SK-N-DZ (cell line): ENCODE measurements around the gene MCCD1.
A peak's percentile ranks its signal among the peaks of the same experiment; 100 is the strongest.

ENCODE experiments used
- DNase-seq: peaks from one replicate; pipeline ENCODE4 v3.0.0-alpha.2; 2015; ENCODE audit warnings: low spot score
- small RNA-seq, 2 experiments: library from RNA; depleted of rRNA; stranded (forward); fragments of <200 nt; gene quantifications; one replicate each; pipeline ENCODE3, GENCODE V24; 2014

Gene MCCD1

GRCh38 chr6:31569861-31570536, 41.2 kb downstream of the MCCD1 start:
- no peak for DNase-seq

GRCh38 chr6:31572041-31572911, 43.5 kb downstream of the MCCD1 start, which contains the start of gene LTA:
LTA (plus strand) TSS chr6:31572289; CDS start chr6:31572743, 454 bp downstream.
- DNase-seq, result no peak

DNA sequence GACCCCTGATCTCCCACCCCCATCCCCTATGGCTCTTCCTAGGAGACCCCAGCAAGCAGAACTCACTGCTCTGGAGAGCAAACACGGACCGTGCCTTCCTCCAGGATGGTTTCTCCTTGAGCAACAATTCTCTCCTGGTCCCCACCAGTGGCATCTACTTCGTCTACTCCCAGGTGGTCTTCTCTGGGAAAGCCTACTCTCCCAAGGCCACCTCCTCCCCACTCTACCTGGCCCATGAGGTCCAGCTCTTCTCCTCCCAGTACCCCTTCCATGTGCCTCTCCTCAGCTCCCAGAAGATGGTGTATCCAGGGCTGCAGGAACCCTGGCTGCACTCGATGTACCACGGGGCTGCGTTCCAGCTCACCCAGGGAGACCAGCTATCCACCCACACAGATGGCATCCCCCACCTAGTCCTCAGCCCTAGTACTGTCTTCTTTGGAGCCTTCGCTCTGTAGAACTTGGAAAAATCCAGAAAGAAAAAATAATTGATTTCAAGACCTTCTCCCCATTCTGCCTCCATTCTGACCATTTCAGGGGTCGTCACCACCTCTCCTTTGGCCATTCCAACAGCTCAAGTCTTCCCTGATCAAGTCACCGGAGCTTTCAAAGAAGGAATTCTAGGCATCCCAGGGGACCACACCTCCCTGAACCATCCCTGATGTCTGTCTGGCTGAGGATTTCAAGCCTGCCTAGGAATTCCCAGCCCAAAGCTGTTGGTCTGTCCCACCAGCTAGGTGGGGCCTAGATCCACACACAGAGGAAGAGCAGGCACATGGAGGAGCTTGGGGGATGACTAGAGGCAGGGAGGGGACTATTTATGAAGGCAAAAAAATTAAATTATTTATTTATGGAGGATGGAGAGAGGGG, 44.7 kb downstream of the MCCD1 start:
- DNase-seq, result no peak

DNA sequence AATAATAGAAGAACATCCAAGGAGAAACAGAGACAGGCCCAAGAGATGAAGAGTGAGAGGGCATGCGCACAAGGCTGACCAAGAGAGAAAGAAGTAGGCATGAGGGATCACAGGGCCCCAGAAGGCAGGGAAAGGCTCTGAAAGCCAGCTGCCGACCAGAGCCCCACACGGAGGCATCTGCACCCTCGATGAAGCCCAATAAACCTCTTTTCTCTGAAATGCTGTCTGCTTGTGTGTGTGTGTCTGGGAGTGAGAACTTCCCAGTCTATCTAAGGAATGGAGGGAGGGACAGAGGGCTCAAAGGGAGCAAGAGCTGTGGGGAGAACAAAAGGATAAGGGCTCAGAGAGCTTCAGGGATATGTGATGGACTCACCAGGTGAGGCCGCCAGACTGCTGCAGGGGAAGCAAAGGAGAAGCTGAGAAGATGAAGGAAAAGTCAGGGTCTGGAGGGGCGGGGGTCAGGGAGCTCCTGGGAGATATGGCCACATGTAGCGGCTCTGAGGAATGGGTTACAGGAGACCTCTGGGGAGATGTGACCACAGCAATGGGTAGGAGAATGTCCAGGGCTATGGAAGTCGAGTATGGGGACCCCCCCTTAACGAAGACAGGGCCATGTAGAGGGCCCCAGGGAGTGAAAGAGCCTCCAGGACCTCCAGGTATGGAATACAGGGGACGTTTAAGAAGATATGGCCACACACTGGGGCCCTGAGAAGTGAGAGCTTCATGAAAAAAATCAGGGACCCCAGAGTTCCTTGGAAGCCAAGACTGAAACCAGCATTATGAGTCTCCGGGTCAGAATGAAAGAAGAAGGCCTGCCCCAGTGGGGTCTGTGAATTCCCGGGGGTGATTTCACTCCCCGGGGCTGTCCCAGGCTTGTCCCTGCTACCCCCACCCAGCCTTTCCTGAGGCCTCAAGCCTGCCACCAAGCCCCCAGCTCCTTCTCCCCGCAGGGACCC, 45.6 kb downstream of the MCCD1 start:
- no peak for DNase-seq

- DNase-seq, result peak; percentile 42
These were observed 46.7 kb downstream of the MCCD1 start, which contains the start of gene TNF for GRCh38 chr6:31575335-31575901. TNF (plus strand) TSS chr6:31575565; CDS start chr6:31575742, 177 bp downstream.

- DNase-seq, result peak; percentile 85
These were observed 47.4 kb downstream of the MCCD1 start for GRCh38 chr6:31575952-31576685.

GRCh38 chr6:31576897-31577578, 48.3 kb downstream of the MCCD1 start:
- no peak for DNase-seq

DNA sequence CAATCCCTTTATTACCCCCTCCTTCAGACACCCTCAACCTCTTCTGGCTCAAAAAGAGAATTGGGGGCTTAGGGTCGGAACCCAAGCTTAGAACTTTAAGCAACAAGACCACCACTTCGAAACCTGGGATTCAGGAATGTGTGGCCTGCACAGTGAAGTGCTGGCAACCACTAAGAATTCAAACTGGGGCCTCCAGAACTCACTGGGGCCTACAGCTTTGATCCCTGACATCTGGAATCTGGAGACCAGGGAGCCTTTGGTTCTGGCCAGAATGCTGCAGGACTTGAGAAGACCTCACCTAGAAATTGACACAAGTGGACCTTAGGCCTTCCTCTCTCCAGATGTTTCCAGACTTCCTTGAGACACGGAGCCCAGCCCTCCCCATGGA, 48.8 kb downstream of the MCCD1 start:
- no peak for DNase-seq

DNA sequence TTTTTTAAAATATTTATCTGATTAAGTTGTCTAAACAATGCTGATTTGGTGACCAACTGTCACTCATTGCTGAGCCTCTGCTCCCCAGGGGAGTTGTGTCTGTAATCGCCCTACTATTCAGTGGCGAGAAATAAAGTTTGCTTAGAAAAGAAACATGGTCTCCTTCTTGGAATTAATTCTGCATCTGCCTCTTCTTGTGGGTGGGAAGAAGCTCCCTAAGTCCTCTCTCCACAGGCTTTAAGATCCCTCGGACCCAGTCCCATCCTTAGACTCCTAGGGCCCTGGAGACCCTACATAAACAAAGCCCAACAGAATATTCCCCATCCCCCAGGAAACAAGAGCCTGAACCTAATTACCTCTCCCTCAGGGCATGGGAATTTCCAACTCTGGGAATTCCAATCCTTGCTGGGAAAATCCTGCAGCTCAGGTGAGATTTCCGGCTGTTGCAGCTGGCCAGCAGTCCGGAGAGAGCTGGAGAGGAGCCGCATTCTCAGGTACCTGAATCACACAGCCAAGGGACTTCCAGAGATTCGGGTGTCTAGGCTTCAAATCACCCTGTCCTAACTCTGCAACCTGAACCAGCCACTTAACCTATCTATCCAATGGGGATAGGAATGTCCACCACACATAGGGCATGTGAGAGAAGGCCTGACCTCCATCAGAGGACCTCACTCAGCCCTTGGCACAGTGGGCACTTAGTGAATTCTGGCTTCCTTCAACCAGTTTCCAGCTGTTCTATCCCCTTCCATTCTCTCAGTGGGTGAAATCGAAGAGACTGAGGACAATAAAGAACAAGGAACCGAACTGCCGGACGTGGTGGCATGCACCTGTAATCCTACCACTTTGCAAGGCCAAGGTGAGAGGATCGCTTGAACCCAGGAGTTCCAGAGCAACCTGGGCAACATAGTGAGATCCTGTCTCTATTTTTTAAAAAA, 49.7 kb downstream of the MCCD1 start:
- no peak for DNase-seq

GRCh38 chr6:31579119-31579505, 50.4 kb downstream of the MCCD1 start:
- DNase-seq, result no peak

Small RNAs within 50 kb of the gene (small RNA-seq; reads per million reads assigned to genes)
- gene AL663061.1 (0 reads per million in 2 experiments), gene RF00019 (0 reads per million in 2 experiments), gene SNORD117 (21.0 to 611 reads per million in 2 experiments), gene SNORD84 (0 reads per million in 2 experiments)
